Stimulated activated CD8-positive, alpha-beta memory T cell treated with anti-CD3 and anti-CD28 coated beads, Interleukin-7, amount 100 ng/mL, for 4 hours (primary cell): ENCODE results near the gene FBXL16.
"Not testable (repeated sequence)": the region's sequence is repeated elsewhere in the genome, so short reads cannot be mapped to it uniquely, and the experiment has no call there.

Source experiments
- DNase-seq, 2 donors: peaks; one replicate each; pipeline ENCODE4 v3.0.0-alpha.2; 2020; ENCODE audit warnings: low read depth in 2 of 2

FBXL16 gene

GRCh38 chr16:692356-693108, 13.1 kb downstream of the FBXL16 start:
- no peak for DNase-seq

GRCh38 chr16:691242-691641, 14.4 kb downstream of the FBXL16 start:
- DNase-seq, result not testable (repeated sequence)

GRCh38 chr16:689175-689897, 16.3 kb downstream of the FBXL16 start:
- no peak for DNase-seq

GRCh38 chr16:687499-687898, 18.1 kb downstream of the FBXL16 start:
- DNase-seq, result no peak

GRCh38 chr16:686459-687260, 18.9 kb downstream of the FBXL16 start:
- DNase-seq, result no peak

- DNase-seq, result no peak
Observed at GRCh38 chr16:685967-686366, 19.6 kb downstream of the FBXL16 start.

GRCh38 chr16:684961-685696, 20.5 kb downstream of the FBXL16 start:
- DNase-seq, result no peak

GRCh38 chr16:684071-684794, 21.4 kb downstream of the FBXL16 start, which contains the start of gene JMJD8:
Gene JMJD8 (minus strand): TSS chr16:684334. CDS start chr16:684319, 15 bp downstream.
- peak; percentile 89 to 97 for DNase-seq

GRCh38 chr16:683396-684070, 22.1 kb downstream of the FBXL16 start:
- DNase-seq, result no peak

- DNase-seq, result no peak
Observed at GRCh38 chr16:682493-683395, 22.9 kb downstream of the FBXL16 start.

- DNase-seq, result no peak
Observed at GRCh38 chr16:681746-682427, 23.7 kb downstream of the FBXL16 start.

GRCh38 chr16:680967-681745, 24.4 kb downstream of the FBXL16 start:
- no peak for DNase-seq

- no peak for DNase-seq
Observed at GRCh38 chr16:680625-680945, 25.0 kb downstream of the FBXL16 start.

- DNase-seq, result peak; percentile 74 to 85
Observed at GRCh38 chr16:679814-680624, 25.6 kb downstream of the FBXL16 start, which contains the start of gene STUB1. Gene STUB1 (plus strand): TSS chr16:680410. CDS start chr16:680526, 116 bp downstream.

GRCh38 chr16:678858-679813, 26.5 kb downstream of the FBXL16 start:
- DNase-seq, result peak in 1 of 2 donors; percentile 43
